Right renal pelvis (tissue), 4 donors: ENCODE data around the gene PLEKHA5. TPM values are rescaled to one million over a fixed set of nuclear protein-coding genes. Genes with fewer than 3 reads are reported as not detected.
A peak's percentile ranks its signal among the peaks of the same experiment; 100 is the strongest.
"Not testable (repeated sequence)": the region's sequence is repeated elsewhere in the genome, so short reads cannot be mapped to it uniquely, and the experiment has no call there.

Experiments used
- DNase-seq, 4 donors: peaks; one replicate each; pipeline ENCODE4 v3.0.0-alpha.2; 2013; ENCODE audit warnings: low read depth in 4 of 4, low spot score in 3 of 4, missing footprints in 1 of 4
- polyA plus RNA-seq, 4 donors: library from polyadenylated mRNA; unstranded; fragments of 120-200 nt; gene quantifications; one replicate each; pipeline ENCODE4 v1.2.1, GENCODE V29; 2013; ENCODE audit not compliant: insufficient read length in 4 of 4

The PLEKHA5 gene
- polyA plus RNA-seq, 4 donors, result 79.6 to 103 (median 102) TPM

- no peak for DNase-seq
These were observed 31.7 kb downstream of the PLEKHA5 start for GRCh38 chr12:19161216-19161615.

- no peak for DNase-seq
These were observed 35.9 kb downstream of the PLEKHA5 start for GRCh38 chr12:19165451-19165850.

- DNase-seq, result no peak
These were observed 36.9 kb downstream of the PLEKHA5 start for GRCh38 chr12:19166387-19166786.

GRCh38 chr12:19166956-19167355, 37.4 kb downstream of the PLEKHA5 start:
- no peak for DNase-seq

- DNase-seq, result no peak
These were observed 38.2 kb downstream of the PLEKHA5 start for GRCh38 chr12:19167708-19168107.

GRCh38 chr12:19168644-19169043, 39.1 kb downstream of the PLEKHA5 start:
- DNase-seq, result no peak

DNA sequence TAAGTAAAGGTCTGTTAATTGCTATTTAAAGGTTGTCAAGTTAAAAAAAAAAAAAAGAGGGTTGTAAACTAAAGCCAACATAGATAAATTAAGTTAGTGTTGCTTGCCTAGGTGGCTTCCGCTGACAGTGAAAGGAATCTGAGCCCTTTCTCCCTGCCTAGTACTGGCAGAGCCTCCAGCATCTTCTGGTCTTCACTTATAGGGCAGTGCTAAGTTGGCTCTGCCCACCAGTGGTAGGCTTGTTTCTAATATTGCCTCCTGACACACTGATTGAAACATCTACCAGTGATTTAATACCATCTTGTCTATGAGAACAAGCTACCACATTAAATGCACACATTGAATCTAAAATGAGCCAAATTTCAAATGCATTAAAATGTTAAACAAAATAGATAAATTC, 39.7 kb downstream of the PLEKHA5 start:
- no peak for DNase-seq

GRCh38 chr12:19170286-19170685, 40.8 kb downstream of the PLEKHA5 start:
- not testable (repeated sequence) for DNase-seq

GRCh38 chr12:19171731-19172130, 42.2 kb downstream of the PLEKHA5 start:
- no peak for DNase-seq

DNA sequence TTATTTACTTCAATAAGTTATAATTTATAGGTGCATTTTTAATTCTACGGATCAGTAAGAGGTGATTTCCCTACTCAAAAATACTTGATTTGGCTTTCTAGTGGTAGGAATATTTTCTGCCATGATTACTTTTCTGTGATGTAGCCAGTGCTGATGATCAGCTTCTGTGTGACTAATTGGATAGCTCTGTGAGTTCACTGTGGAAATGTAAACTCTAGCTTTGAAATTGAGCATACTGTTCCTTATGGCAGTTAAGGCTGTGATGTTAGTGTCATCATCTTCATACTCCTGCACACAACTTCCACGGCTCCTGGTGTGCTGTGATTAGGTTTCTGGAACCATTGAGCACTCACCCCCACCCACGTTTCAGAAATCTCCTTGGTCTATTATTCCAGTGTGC, 48.2 kb downstream of the PLEKHA5 start:
- no peak for DNase-seq

GRCh38 chr12:19179986-19180385, 50.5 kb downstream of the PLEKHA5 start:
- DNase-seq, result no peak

DNA sequence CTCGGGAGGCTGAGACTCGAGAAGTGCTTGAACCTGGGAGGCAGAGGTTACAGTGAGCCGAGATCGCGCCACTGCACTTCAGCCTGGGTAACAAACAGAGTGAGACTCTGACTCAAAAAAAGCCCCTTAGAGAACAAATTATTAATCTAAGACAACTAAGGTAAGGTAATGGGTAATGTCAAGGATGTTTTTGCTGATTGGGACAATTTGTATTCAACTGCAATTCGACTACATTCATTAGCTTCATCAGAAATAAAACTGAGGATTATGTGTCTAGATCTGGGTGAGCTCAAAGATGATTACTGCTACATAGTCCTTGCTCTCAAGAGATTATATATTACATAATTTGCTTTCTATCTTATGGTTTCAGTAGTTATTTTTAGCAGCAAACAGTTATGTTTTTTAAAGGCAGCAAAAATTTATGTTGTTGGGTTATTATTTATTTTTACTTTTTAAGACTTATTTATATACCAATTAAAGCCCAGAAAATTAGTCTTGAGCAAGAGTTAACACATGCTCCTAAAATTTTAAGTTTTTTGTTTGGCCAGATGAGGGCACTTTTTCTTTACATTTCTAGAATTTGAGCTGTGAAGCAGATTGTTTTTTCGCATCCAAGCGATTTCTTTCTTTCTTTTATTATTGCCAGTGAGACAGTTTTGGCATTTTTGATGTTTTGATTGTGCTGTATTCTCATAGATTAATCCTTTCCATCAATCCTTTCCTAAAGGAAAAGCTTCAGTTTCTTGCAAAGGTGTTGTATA, 52.3 kb downstream of the PLEKHA5 start:
- no peak for DNase-seq

DNA sequence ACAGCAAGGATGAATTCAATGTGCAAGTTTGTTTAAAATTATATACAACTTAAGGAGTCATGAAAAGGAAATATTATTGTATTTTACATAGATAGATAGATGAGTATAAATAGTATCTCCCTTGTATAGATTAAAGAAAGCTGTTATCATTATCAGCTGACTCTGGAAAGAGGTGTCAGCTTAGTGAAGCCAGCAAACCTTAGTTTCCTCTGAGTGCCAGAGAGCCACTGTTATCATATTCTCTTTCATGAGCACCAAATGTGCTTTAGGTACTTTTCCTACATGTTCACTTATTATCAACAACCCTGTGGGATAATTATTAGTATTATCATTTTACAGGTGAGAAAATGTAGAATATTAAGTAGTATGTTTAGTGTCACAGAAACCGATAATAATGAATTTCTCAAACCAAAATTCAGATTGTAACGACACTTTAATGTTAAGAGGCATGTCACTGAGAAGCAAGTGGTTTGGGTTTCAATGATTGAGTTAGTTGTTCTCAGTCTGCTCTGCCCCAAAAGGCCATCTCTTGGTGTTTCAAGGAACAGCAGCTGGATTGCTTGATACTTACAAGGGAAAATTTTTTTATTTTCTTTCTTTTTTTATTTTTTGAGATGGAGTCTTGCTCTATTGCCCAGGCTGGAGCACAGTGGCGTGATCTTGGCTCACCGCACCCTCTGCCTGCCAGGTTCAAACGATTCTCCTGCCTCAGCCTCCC, 53.7 kb downstream of the PLEKHA5 start:
- DNase-seq, result no peak

GRCh38 chr12:19185262-19185929, 55.9 kb downstream of the PLEKHA5 start:
- DNase-seq, result no peak

DNA sequence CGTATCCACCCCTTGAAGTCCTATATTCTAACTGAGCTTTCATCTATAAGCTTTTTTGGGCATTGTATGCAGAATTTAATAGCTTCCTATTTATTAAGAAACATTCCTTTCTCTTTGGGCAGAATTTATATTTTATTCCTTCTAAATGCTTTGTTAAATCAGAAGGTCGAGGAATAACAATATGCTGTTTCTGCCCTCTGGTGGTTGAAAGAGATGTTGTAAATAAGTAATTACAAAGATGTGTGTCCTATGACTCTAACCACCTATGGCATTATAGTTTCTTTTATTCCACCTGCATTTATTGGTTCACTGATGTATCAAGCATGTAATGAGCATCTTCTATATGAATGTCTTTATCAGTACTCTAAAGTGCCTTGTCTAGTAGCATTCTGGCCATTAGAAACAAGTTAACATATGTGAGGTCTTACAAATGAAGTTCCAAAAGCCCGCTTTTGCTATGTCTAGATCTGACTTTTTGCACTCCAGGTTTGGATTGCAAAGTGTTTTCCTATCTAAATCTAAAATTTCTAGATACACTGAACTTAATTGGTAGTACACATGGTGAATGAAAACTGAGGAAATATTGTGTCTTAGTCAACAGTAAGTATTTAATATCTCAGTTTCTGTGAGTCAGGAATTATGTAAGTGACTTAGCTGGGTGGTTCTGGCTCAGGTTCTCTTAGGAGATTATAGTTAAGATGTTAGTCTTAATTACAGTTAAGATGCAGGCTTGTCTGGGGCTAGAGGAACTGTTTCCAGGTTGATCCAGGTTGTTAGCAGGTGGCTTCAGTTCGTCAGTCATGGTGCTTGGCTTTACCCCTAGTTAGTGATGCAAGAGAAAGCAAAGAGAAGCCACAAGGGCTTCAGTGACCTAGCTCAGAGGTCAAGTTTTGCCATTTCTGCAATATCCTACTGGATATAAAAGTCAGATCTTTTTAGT, 57.5 kb downstream of the PLEKHA5 start:
- peak; percentile 25 to 56 (median 36) for DNase-seq

GRCh38 chr12:19189522-19189921, 60.0 kb downstream of the PLEKHA5 start:
- no peak for DNase-seq

- DNase-seq, result no peak
These were observed 60.9 kb downstream of the PLEKHA5 start for GRCh38 chr12:19190292-19191031.

DNA sequence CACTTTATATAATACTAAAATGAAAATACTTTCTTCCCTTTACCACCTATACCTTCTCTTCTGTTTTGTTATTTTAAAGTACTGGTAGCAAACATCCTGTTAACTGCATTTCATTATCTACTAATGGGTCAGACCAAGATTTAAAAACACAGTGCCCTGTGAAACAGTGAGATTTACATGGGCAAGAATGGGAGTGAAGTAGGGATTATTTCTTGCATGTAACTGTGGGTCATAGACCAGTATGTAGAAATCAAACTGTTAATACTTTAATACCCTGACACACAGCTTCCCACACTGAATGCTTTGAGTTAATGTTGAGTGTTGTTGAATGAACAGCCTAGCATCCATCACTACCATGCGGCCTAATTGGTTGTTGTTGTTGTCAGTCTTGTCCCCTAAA, 61.6 kb downstream of the PLEKHA5 start:
- no peak for DNase-seq

DNA sequence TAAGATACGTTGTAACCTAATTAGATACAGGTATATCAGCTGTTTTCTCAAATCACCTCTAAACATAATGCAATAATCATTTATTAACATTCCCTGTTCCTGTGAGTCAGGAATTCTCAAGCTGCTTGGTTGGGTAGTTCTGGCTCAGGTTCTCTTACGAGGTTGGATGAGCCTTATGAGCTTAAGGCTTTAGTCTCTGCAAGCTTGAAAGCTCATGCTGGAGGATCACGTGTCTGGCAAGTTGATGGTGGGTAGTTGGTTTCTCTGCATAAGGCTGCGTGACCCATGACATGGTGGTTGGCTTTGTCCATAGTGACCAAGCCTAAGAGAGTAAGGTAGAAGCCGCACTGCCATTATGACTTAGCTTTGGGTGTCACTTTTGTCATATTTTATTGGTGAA, 62.0 kb downstream of the PLEKHA5 start:
- DNase-seq, result no peak

- no peak for DNase-seq
These were observed 63.2 kb downstream of the PLEKHA5 start for GRCh38 chr12:19192710-19193109.
